OCI-M2 (cell line): ENCODE data around the gene COX18.

Source experiments
- DNase-seq: peaks from one replicate; lab custom pipeline; 2025; ENCODE audit not compliant: unreplicated experiment; lab: John Stamatoyannopoulos, UW

The COX18 gene

GRCh38 chr4:73069338-73070073 is at the start of gene COX18:
Gene COX18 (minus strand): TSS chr4:73069716. CDS start chr4:73069649, 67 bp downstream.
- peak; percentile 72 for DNase-seq

GRCh38 chr4:73109493-73109892 is 40.0 kb upstream of the COX18 start:
- DNase-seq: no peak

GRCh38 chr4:73104695-73105094 is 35.2 kb upstream of the COX18 start:
- no peak for DNase-seq

GRCh38 chr4:73103799-73104503 is 34.4 kb upstream of the COX18 start:
- DNase-seq: no peak

GRCh38 chr4:73099143-73099542 is 29.6 kb upstream of the COX18 start:
- DNase-seq: no peak

GRCh38 chr4:73098713-73099112 is 29.2 kb upstream of the COX18 start:
- no peak for DNase-seq

GRCh38 chr4:73098016-73098415 is 28.5 kb upstream of the COX18 start:
- DNase-seq: no peak

GRCh38 chr4:73092868-73093267 is 23.4 kb upstream of the COX18 start:
- DNase-seq: no peak

- DNase-seq: no peak
Observed at GRCh38 chr4:73090738-73091137, 21.2 kb upstream of the COX18 start.

GRCh38 chr4:73087871-73088270 is 18.4 kb upstream of the COX18 start:
- DNase-seq: no peak

GRCh38 chr4:73086095-73086868 is 16.8 kb upstream of the COX18 start:
- DNase-seq: no peak

- DNase-seq: no peak
Observed at GRCh38 chr4:73080789-73081188, 11.3 kb upstream of the COX18 start.

GRCh38 chr4:73075832-73076231 is 6.3 kb upstream of the COX18 start:
- no peak for DNase-seq

- DNase-seq: no peak
Observed at GRCh38 chr4:73070074-73070390, 516 bp upstream of the COX18 start.

GRCh38 chr4:73068491-73069337 is 802 bp downstream of the COX18 start:
- peak; percentile 8 for DNase-seq

GRCh38 chr4:73067971-73068394 is 1.5 kb downstream of the COX18 start:
- no peak for DNase-seq

GRCh38 chr4:73066928-73067327 is 2.6 kb downstream of the COX18 start:
- DNase-seq: no peak

- DNase-seq: no peak
Observed at GRCh38 chr4:73066445-73066844, 3.1 kb downstream of the COX18 start.

GRCh38 chr4:73064536-73064935 is 5.0 kb downstream of the COX18 start:
- DNase-seq: no peak

- DNase-seq: no peak
Observed at GRCh38 chr4:73055241-73055897, 14.1 kb downstream of the COX18 start.
